Bronchial epithelial cell (primary cell): Measurements from ENCODE around the gene KRTAP12-4. TPM values are rescaled to one million over a fixed set of nuclear protein-coding genes. Genes with fewer than 3 reads are reported as not detected.

Source experiments
- DNase-seq: peaks from one replicate; pipeline ENCODE4 v3.0.0-alpha.2; 2010; ENCODE audit warnings: low read depth
- FAIRE-seq: peaks from 2 replicates; lab custom pipeline; 2011; peaks lifted over from hg19 to GRCh38; lab: Jason Lieb, UNC
- H3K27me3 ChIP-seq: 2 replicates; pipeline ENCODE4 v1.5.1; 2011; ENCODE audit warnings: low read length; ENCODE audit not compliant: control insufficient read depth, insufficient read depth
- H3K36me3 ChIP-seq: 2 replicates; pipeline ENCODE4 v1.5.1; 2011; ENCODE audit warnings: low read length; ENCODE audit not compliant: control insufficient read depth, insufficient read depth
- H3K4me3 ChIP-seq: 2 replicates; pipeline ENCODE4 v1.5.1; 2011; ENCODE audit warnings: mild to moderate bottlenecking, low read depth, low read length, control low read depth
- total RNA-seq: library from RNA; depleted of rRNA; stranded (reverse); fragments of >200 nt; gene quantifications from 2 replicates; pipeline ENCODE4 v1.2.1, GENCODE V29; 2014
- TF ChIP-seq, protein P1 (sequence below): IDR thresholded peaks from 2 replicates; pipeline ENCODE4 v1.5.1; 2011; ENCODE audit warnings: mild to moderate bottlenecking, moderate library complexity, low read length, control low read depth, inconsistent platforms; ENCODE audit not compliant: insufficient read depth, severe bottlenecking

The KRTAP12-4 gene
- total RNA-seq, 1 donor from 2014 or later: not detected

DNA sequence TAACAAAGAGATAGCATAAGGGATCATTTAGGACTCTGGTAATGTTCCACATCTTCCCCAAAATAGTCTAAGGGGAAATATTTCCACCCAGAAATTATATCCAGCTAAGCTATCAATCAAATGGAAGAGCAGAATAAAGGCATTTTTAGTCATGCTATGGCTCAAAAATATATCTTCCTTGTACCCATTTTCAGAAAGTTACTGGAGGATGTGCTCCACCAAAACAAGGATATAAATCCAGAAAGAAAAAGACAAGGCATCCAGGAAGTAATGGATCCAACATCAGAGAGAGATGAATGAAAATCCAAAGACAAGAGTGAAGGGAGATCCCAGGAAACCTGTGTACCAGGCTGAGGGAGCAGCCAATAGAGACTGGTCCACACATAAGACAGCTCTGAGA is 45.3 kb downstream of the KRTAP12-4 start:
- Histone ChIP-seq H3K36me3 (no peaks in the 10 kb centered on the region), H3K27me3 (no peaks in the 10 kb centered on the region), H3K4me3 (no peak overlapping the region)
- DNase-seq (no peak), FAIRE-seq (no peak)
- TF ChIP-seq, protein P1, sequence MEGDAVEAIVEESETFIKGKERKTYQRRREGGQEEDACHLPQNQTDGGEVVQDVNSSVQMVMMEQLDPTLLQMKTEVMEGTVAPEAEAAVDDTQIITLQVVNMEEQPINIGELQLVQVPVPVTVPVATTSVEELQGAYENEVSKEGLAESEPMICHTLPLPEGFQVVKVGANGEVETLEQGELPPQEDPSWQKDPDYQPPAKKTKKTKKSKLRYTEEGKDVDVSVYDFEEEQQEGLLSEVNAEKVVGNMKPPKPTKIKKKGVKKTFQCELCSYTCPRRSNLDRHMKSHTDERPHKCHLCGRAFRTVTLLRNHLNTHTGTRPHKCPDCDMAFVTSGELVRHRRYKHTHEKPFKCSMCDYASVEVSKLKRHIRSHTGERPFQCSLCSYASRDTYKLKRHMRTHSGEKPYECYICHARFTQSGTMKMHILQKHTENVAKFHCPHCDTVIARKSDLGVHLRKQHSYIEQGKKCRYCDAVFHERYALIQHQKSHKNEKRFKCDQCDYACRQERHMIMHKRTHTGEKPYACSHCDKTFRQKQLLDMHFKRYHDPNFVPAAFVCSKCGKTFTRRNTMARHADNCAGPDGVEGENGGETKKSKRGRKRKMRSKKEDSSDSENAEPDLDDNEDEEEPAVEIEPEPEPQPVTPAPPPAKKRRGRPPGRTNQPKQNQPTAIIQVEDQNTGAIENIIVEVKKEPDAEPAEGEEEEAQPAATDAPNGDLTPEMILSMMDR: no peak

DNA sequence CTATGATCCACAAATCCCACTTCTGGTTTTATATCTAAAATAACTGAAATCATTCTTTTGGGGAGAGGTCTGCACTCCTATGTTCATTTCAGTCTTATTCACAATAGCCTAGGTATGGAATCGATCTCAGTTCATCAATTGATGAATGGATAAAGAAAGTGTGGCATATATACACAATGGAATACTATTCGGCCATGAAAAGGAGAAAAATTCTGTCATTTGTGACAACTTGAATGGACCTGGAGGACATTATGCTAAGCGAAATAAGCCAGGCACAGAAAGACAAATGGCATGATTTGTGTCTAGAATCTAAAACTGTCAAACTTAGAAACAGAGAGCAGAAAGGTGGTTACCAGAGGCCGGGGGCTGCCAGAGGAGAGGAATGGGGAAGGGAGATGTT is 48.0 kb downstream of the KRTAP12-4 start:
- TF ChIP-seq, protein P1: no peak
- FAIRE-seq: no peak
- H3K27me3 ChIP-seq: no peaks in the 10 kb centered on the region
- DNase-seq: no peak
- H3K36me3 ChIP-seq: no peaks in the 10 kb centered on the region
- H3K4me3 ChIP-seq: no peak overlapping the region

Other genes with a start within 250 kb of the KRTAP12-4 start
- gene LRRC3, start 199.1 kb downstream of the KRTAP12-4 start, total RNA-seq: under 0.01 and 0.38 TPM in 2 replicates
- not detected in 2 replicates for gene KRTAP10-1, start 114.5 kb downstream of the KRTAP12-4 start, total RNA-seq
- not detected in 2 replicates for gene KRTAP10-2, start 103.2 kb downstream of the KRTAP12-4 start, total RNA-seq
- gene KRTAP10-3, start 95.9 kb downstream of the KRTAP12-4 start, total RNA-seq: not detected in 2 replicates
- not detected in 2 replicates for gene KRTAP10-4, start 80.9 kb downstream of the KRTAP12-4 start, total RNA-seq
- gene KRTAP10-5, start 74.1 kb downstream of the KRTAP12-4 start, total RNA-seq: not detected in 2 replicates
- not detected in 2 replicates for gene KRTAP10-6, start 62.2 kb downstream of the KRTAP12-4 start, total RNA-seq
- gene KRTAP10-7, start 54.1 kb downstream of the KRTAP12-4 start, total RNA-seq: not detected in 2 replicates
- gene KRTAP10-8, start 42.6 kb downstream of the KRTAP12-4 start, total RNA-seq: not detected in 2 replicates
- gene KRTAP10-9, start 27.6 kb downstream of the KRTAP12-4 start, total RNA-seq: not detected in 2 replicates
- not detected in 2 replicates for gene KRTAP10-10, start 17.3 kb downstream of the KRTAP12-4 start, total RNA-seq
- gene KRTAP10-11, start 8.2 kb downstream of the KRTAP12-4 start, total RNA-seq: not detected in 2 replicates
- gene KRTAP12-3, start 3.3 kb upstream of the KRTAP12-4 start, total RNA-seq: not detected in 2 replicates
- not detected in 2 replicates for gene KRTAP12-2, start 12.3 kb upstream of the KRTAP12-4 start, total RNA-seq
- gene KRTAP12-1, start 27.5 kb upstream of the KRTAP12-4 start, total RNA-seq: not detected in 2 replicates
- not detected in 2 replicates for gene KRTAP10-12, start 42.5 kb upstream of the KRTAP12-4 start, total RNA-seq
- gene TSPEAR, start 56.9 kb upstream of the KRTAP12-4 start, total RNA-seq: not detected in 2 replicates
- 67.4 and 70.0 TPM in 2 replicates for gene UBE2G2, start 147.2 kb upstream of the KRTAP12-4 start, total RNA-seq
- 103 and 131 TPM in 2 replicates for gene SUMO3, start 163.4 kb upstream of the KRTAP12-4 start, total RNA-seq
- gene PTTG1IP, start 219.0 kb upstream of the KRTAP12-4 start, total RNA-seq: 107 and 124 TPM in 2 replicates